Measurements from ENCODE around the gene ADCY4.

Gene ADCY4

DNA sequence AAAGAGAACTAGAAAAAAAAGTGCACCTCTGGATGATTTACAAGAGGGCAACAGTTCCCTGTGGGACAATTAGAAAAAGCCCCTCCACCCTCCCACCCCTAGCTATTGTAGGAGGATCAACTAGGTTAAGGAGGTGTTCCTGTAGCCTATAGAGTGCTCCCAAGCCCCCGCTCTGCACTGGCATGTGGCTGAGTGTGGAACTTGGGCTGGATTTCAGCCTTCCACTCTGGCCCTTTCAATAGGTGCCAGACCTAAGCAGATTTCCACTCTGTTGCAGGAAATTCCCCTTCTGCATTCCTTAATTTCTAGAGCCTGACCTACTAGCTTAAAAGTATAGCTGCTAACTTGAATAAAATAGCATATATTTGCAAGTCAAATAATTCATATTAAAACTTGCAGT lies 35.9 kb upstream of the ADCY4 start:
- DNase-seq (ENCODE audit: low spot score in 2 of 2): no peak
- Histone ChIP-seq H3K9me3 (no peaks in the 10 kb centered on the region), H3K4me1 (peaks cover 13% of the 10 kb centered on the region), H3K36me3 (replicated peaks) (no peaks in the 10 kb centered on the region; the same call in 1 of the 2 replicates), H3K4me3 (no peak overlapping the region), H3K27me3 (ENCODE audit: low read depth) (no peaks in the 10 kb centered on the region)
- in situ Hi-C loops (cut with MboI; ENCODE audit: low sequenced_read_pairs): no loop called here

DNA sequence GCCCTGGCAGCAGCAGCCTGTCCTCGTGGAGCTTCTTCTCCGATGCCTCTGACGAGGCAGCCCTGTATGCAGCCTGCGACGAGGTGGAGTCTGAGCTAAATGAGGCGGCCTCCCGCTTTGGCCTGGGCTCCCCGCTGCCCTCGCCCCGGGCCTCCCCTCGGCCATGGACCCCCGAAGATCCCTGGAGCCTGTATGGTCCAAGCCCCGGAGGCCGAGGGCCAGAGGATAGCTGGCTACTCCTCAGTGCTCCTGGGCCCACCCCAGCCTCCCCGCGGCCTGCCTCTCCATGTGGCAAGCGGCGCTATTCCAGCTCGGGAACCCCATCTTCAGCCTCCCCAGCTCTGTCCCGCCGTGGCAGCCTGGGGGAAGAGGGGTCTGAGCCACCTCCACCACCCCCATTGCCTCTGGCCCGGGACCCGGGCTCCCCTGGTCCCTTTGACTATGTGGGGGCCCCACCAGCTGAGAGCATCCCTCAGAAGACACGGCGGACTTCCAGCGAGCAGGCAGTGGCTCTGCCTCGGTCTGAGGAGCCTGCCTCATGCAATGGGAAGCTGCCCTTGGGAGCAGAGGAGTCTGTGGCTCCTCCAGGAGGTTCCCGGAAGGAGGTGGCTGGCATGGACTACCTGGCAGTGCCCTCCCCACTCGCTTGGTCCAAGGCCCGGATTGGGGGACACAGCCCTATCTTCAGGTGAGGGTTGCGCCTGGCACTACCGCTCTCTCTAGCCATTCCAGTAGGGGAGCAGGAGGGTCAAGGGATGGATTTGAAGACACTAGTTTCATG lies 35.2 kb upstream of the ADCY4 start:
- Histone ChIP-seq H3K9me3 (no peaks in the 10 kb centered on the region), H3K4me1 (peaks cover 14% of the 10 kb centered on the region), H3K4me3 (no peak overlapping the region), H3K27me3 (ENCODE audit: low read depth) (no peaks in the 10 kb centered on the region), H3K36me3 (replicated peaks) (no peaks in the 10 kb centered on the region; the same call in 1 of the 2 replicates)
- in situ Hi-C loops (cut with MboI; ENCODE audit: low sequenced_read_pairs): no loop called here
- no peak for DNase-seq (ENCODE audit: low spot score in 2 of 2)

DNA sequence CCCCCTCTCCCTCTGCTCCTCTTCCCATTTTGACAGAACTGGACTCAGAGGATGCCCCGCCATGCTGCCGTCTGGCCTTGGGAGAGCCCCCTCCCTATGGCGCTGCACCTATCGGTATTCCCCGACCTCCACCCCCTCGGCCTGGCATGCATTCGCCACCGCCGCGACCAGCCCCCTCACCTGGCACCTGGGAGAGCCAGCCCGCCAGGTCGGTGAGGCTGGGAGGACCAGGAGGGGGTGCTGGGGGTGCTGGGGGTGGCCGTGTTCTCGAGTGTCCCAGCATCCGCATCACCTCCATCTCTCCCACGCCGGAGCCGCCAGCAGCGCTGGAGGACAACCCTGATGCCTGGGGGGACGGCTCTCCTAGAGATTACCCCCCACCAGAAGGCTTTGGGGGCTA lies 34.6 kb upstream of the ADCY4 start:
- Histone ChIP-seq H3K9me3 (no peaks in the 10 kb centered on the region), H3K4me1 (peaks cover 14% of the 10 kb centered on the region), H3K27me3 (ENCODE audit: low read depth) (no peaks in the 10 kb centered on the region), H3K36me3 (replicated peaks) (no peaks in the 10 kb centered on the region; the same call in 1 of the 2 replicates), H3K4me3 (no peak overlapping the region)
- DNase-seq (ENCODE audit: low spot score in 2 of 2): no peak
- in situ Hi-C loops (cut with MboI; ENCODE audit: low sequenced_read_pairs): no loop called here

DNA sequence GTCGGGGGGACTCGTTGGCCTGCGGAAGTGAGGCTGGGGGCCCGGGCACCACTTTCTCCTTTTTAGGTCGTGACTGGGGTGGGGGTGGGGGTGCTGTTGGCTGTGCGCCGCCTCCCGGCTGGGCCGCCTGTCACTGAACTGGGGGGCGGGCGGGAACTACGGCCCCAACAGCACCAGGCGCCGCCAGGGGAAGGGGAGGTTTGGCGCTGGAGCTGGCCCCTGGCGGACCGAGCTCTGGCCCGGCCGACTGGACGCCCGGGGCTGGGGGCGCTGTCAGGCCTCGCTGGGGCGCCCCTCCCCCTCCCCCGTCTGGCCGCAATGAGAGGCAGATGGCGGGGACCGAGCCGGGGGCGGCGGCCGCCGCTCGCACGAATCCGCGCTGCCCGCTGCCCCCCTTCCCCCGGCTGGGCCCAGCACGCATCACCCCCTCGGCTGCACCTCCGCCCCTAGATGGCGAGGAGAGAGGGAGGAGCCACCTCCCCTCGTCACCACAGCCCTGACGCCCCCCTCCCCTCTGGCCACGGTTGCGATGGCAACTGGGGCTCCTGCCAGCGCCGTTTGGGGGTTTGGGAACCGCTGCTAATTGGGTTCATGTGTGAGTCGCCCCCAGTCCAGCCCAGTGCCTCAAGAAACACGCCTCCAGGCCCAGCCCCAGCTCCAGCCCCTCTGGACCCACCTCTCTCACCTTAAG lies 33.8 kb upstream of the ADCY4 start:
- in situ Hi-C loops (cut with MboI; ENCODE audit: low sequenced_read_pairs): no loop called here
- Histone ChIP-seq H3K9me3 (no peaks in the 10 kb centered on the region), H3K4me1 (peaks cover 14% of the 10 kb centered on the region), H3K4me3 (peak overlapping the region; percentile 50), H3K27me3 (ENCODE audit: low read depth) (no peaks in the 10 kb centered on the region), H3K36me3 (replicated peaks) (no peaks in the 10 kb centered on the region; the same call in 1 of the 2 replicates)
- peak in 1 of 2 experiments; percentile 61 for DNase-seq (ENCODE audit: low spot score in 2 of 2)

DNA sequence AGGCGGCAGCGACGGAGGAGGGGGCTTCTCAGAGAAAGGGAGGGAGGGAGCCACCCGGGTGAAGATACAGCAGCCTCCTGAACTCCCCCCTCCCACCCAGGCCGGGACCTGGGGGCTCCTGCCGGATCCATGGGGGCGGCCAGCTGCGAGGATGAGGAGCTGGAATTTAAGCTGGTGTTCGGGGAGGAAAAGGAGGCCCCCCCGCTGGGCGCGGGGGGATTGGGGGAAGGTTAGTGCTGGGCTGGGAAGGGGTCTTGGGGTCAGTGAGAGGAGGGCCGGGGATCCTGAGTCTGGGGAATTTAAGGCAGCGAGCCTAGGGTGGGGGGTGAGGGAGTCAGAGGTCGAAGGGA lies 33.3 kb upstream of the ADCY4 start:
- Histone ChIP-seq H3K27me3 (ENCODE audit: low read depth) (no peaks in the 10 kb centered on the region), H3K9me3 (no peaks in the 10 kb centered on the region), H3K4me3 (peak overlapping the region; percentile 50), H3K4me1 (peaks cover 14% of the 10 kb centered on the region), H3K36me3 (replicated peaks) (no peaks in the 10 kb centered on the region; the same call in 1 of the 2 replicates)
- in situ Hi-C loops (cut with MboI; ENCODE audit: low sequenced_read_pairs): no loop called here
- peak in 1 of 2 experiments; percentile 36 for DNase-seq (ENCODE audit: low spot score in 2 of 2)

DNA sequence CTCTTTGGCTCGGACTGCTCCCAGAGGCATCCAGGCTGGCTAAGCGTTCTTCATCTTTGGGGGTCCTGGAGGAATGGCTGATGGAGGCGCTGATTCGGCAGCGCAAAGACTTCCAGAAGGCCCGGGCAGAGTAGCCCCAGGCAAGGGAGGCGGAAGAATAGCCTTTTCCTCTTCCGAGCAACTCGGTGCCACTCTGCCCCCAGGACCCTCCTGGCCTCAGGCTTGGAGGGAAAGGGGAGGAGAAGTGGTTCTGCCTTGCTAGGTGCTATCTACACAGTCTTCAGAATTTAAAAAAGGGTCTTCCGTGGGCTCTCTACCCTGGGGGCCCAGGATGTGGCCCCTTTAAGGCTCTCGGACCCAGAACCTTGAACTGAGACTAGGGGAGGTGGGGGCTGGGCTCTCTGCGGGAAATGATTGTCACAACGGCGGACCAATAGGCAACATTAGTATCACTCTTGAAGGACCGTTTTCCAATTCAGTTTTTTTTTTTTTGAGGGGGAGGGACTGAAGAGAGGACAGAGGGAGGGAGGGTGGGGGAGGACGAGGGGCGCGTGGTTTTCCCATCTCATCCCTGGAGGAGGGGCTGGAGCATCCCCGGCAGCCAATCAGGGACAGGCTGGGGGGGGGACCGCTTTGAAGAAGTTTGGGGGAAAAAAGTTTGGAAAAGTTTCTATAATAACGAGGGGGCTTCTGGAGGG lies 32.8 kb upstream of the ADCY4 start, which contains the start of gene NFATC4:
Gene NFATC4 (plus strand): TSS at position 671 of the 698 bp plus-strand sequence. CDS start 157 bp downstream, outside the sequence.
- no peaks in the 10 kb centered on the region for H3K9me3 ChIP-seq
- peak within 1 kb of the TSS; percentile 50 for H3K4me3 ChIP-seq
- in situ Hi-C loops (cut with MboI; ENCODE audit: low sequenced_read_pairs): no loop called here
- no peaks in the 10 kb centered on the region for H3K27me3 ChIP-seq (ENCODE audit: low read depth)
- peak; percentile 80 to 90 for DNase-seq (ENCODE audit: low spot score in 2 of 2)
- no peaks in the 10 kb centered on the region for H3K36me3 ChIP-seq (replicated peaks)
- H3K4me1 ChIP-seq: peaks cover 14% of the 10 kb centered on the region

DNA sequence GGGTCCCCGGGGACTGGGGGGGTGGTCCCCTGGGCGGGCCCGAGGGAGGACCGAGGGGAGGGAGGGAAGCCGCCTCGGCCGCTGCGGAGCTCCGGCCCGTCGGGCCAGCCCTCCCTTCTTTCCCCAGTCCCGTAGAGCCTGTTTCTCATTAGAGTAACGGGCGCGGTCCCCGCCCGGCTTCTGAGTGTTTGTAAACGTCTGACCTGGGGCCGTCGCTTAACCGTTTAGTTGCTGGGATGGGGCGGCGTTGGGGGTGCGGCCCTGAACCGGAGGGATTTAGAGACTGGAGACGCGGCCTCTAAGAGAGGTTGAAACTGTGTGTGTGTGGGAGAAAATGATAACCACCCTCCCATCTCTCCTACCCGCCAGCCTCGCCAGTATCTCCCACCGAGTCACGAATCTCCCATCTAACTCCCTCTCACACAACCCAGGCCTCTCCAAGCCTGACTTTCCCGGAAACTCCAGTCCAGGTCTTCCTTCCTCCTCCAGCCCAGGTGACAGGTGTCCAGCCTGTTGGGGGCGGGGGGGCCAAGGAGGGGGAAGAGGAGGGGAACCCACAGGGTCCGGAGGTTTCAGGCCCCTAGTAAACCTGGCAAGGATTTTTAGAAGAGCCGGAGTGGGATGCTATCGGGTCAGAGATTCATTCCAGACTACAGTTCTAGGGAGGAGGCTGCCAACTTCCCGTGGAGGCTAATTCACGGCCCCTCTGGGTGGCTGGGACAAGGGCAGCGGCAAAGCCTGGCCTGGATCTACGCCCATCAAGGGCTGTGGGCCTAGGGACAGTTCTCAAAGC lies 32.0 kb upstream of the ADCY4 start:
- no peaks in the 10 kb centered on the region for H3K27me3 ChIP-seq (ENCODE audit: low read depth)
- in situ Hi-C loops (cut with MboI; ENCODE audit: low sequenced_read_pairs): no loop called here
- H3K9me3 ChIP-seq: no peaks in the 10 kb centered on the region
- H3K4me1 ChIP-seq: peaks cover 14% of the 10 kb centered on the region
- H3K4me3 ChIP-seq: peak overlapping the region; percentile 50
- H3K36me3 ChIP-seq (replicated peaks): no peaks in the 10 kb centered on the region
- DNase-seq (ENCODE audit: low spot score in 2 of 2): peak; percentile 82 to 94

DNA sequence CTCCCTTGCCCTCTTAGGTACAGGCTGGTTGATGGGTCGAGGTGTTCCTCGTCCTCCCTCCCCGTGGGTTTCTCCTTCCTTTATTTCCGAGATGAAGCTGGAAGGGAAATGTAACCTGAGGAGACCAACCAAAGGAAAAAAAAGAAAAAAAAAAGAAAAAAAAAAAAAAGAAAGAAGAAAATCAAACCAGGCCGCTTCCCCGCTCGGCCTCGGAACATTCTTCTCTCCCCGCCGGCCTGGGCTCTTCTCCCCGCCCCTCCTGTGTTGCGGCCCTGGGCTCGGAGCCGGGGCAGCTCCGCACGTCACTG lies 31.5 kb upstream of the ADCY4 start:
- peak overlapping the region; percentile 50 for H3K4me3 ChIP-seq
- no peak for DNase-seq (ENCODE audit: low spot score in 2 of 2)
- no peaks in the 10 kb centered on the region for H3K9me3 ChIP-seq
- peaks cover 14% of the 10 kb centered on the region for H3K4me1 ChIP-seq
- H3K36me3 ChIP-seq (replicated peaks): no peaks in the 10 kb centered on the region
- no peaks in the 10 kb centered on the region for H3K27me3 ChIP-seq (ENCODE audit: low read depth)
- in situ Hi-C loops (cut with MboI; ENCODE audit: low sequenced_read_pairs): no loop called here

DNA sequence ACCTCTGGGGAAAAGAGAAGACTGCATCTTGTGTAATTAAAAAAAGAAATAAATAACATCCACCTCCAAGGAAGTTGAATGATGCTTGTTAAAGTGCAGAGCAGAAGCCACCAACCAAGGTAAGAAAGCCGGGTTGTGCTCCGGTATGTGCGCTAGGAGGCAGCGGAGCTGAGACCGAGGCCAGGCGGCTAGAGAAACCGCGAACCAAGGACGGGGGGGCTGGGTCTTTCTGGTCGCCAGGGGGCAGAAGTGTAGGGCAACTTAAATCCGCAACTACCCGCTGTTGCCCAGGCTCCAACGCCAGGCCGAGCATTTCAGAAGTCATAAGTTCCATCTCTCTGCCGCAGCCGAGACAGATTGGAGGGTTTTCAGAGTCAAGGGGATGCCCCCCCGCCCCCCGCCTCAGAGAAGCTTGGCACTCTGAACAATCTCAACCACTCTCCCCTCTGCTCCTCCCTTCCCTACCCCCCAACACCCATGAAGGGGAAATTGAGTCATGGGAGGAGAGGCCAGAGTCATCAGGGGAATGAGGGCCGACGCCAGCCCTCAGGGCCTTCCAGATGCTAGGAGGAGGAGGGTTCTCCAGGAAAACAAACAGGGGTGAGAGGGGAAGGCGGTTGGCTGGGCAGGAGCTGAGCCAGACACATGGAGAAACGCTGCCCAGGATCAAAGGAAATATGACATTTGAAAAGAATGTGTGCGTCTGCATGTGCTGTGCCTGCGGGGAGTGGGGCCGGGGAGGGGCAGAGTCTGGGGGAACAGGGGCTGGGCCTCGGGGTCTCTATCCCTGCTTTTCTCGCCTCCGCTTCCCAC lies 30.9 kb upstream of the ADCY4 start:
- peak; percentile 79 to 91 for DNase-seq (ENCODE audit: low spot score in 2 of 2)
- in situ Hi-C loops (cut with MboI; ENCODE audit: low sequenced_read_pairs): no loop called here

DNA sequence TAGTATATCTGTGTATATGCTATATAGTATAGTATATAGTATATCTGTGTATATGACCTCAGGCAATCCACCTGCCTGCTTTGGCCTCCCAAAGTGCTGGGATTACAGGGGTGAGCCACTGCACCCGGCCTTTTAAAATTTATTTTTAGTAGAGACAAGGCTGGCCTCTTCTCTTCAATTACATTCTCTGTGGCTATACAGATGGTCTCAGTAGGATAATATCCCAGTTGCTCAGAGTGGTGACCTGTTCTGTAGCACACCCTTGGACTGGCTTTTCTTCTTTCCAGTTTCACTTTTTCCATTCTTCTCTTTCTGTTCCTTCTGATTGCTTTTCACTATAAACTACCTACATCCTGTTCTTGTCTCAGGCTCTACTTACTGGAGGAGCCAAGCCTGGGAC lies 30.0 kb upstream of the ADCY4 start:
- H3K4me3 ChIP-seq: no peak overlapping the region
- in situ Hi-C loops (cut with MboI; ENCODE audit: low sequenced_read_pairs): no loop called here
- no peaks in the 10 kb centered on the region for H3K27me3 ChIP-seq (ENCODE audit: low read depth)
- no peaks in the 10 kb centered on the region for H3K9me3 ChIP-seq
- DNase-seq (ENCODE audit: low spot score in 2 of 2): no peak
- peaks cover 14% of the 10 kb centered on the region for H3K4me1 ChIP-seq
- H3K36me3 ChIP-seq (replicated peaks): no peaks in the 10 kb centered on the region

More for the DNA sequence above, 30.9 kb upstream of the ADCY4 start:
- H3K9me3 ChIP-seq: no peaks in the 10 kb centered on the region
- peaks cover 14% of the 10 kb centered on the region for H3K4me1 ChIP-seq
- no peaks in the 10 kb centered on the region for H3K36me3 ChIP-seq (replicated peaks)
- H3K27me3 ChIP-seq (ENCODE audit: low read depth): no peaks in the 10 kb centered on the region
- peak overlapping the region; percentile 50 for H3K4me3 ChIP-seq

DNA sequence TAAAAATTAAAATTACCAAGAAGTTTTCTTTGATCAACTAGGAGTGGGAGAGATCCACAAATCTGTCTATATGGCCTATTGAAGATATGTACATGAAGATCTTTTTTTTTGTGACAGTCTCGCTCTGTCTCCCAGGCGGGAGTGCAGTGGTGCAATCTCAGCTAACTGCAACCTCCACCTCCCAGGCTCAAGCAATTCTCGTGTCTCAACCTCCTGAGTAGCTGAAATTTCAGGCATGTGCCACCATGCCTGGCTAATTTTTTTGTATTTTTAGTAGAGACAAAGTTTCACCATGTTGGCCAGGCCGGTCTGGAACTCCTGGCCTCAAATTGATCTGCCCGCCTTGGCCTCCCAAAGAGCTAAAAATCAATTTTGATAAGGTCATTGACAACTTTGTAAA lies 28.5 kb upstream of the ADCY4 start:
- no peak overlapping the region for H3K4me3 ChIP-seq
- no peaks in the 10 kb centered on the region; the same call in 1 of the 2 replicates for H3K27me3 ChIP-seq (ENCODE audit: low read depth)
- H3K4me1 ChIP-seq: peaks cover 14% of the 10 kb centered on the region
- in situ Hi-C loops (cut with MboI; ENCODE audit: low sequenced_read_pairs): no loop called here
- DNase-seq (ENCODE audit: low spot score in 2 of 2): no peak
- H3K9me3 ChIP-seq: no peaks in the 10 kb centered on the region
- no peaks in the 10 kb centered on the region for H3K36me3 ChIP-seq (replicated peaks)

DNA sequence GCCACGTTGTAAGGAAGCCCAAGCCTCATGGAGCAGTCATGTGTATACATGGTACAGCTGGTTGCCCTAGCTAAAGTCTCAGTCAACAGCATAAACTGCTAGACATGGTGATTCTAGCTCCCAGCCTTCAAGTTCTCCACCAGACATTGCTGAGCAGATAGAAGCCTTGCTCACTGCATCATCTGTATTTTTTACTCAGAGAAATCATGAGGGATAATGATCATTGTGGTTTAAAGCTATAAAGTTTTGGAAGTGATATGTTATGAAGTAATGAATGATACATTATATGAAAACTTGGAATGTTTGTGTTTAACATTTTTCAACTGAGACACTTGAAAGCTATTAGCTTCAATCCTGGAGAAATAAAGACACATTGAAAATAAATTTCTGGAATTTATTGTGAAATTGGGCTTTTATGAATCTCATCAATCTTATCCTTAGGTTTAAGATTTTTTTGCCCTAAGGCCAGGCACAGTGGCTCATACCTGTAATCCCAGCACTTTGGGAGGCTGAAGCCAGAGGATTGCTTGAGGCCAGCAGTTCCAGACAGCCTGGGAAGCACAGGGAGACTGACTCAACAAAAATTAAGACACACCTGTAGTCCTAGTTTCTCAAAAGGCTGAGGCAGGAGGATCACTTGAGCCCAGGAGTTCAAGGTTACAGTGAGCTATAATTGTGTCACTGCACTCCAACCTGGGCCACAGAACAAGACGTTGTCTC lies 27.5 kb upstream of the ADCY4 start:
- peaks cover under 1% of the 10 kb centered on the region for H3K27me3 ChIP-seq (ENCODE audit: low read depth)
- no peaks in the 10 kb centered on the region for H3K9me3 ChIP-seq
- no peak overlapping the region for H3K4me3 ChIP-seq
- no peaks in the 10 kb centered on the region for H3K36me3 ChIP-seq (replicated peaks)
- in situ Hi-C loops (cut with MboI; ENCODE audit: low sequenced_read_pairs): no loop called here
- H3K4me1 ChIP-seq: peaks cover 11% of the 10 kb centered on the region
- DNase-seq (ENCODE audit: low spot score in 2 of 2): no peak

Data from HAP-1 (cell line).